K562 (cell line): ENCODE data around the gene HSPB7.

Source experiments
- ARHGAP35 ChIP-seq: fragments of 450-650 bp; IDR thresholded peaks from 2 replicates; pipeline ENCODE4 v1.6.1; 2018; ENCODE audit not compliant: partially characterized antibody
- BRCA1 ChIP-seq, 2 experiments: fragments of 450-650 bp in 1 of 2; sonication (generic) in 1 of 2; formaldehyde crosslinking in 1 of 2; IDR thresholded peaks; 2 replicates each; pipeline versions ENCODE4 v1.5.0 to v1.6.1; 2017 to 2020; ENCODE audit warnings: mild to moderate bottlenecking in 1 of 2, missing genetic modification reagents in 1 of 2
- CBX5 ChIP-seq: IDR thresholded peaks from 2 replicates; pipeline ENCODE4 v1.6.1; 2014; ENCODE audit warnings: low read depth, borderline replicate concordance
- CREB1 ChIP-seq, 2 experiments: sonication (generic) in 1 of 2; formaldehyde crosslinking in 1 of 2; IDR thresholded peaks; 2 replicates each; pipeline versions ENCODE4 v1.6.1 to v1.8.0; 2012 to 2022; ENCODE audit warnings: inconsistent platforms in 1 of 2, mild to moderate bottlenecking in 1 of 2, missing genetic modification reagents in 1 of 2, moderate library complexity in 1 of 2
- CTCF ChIP-seq, 3 experiments: IDR thresholded peaks in 2 of 3; conservative IDR thresholded peaks in 1 of 3; 2 replicates each; pipeline ENCODE4 v1.5.1; 2011 to 2012; ENCODE audit warnings: low read length in 3 of 3, mild to moderate bottlenecking in 3 of 3, control low read depth in 2 of 3, improper control_type of control experiment in 1 of 3, inconsistent platforms in 1 of 3, low read depth in 1 of 3, mixed read lengths in 1 of 3, moderate library complexity in 1 of 3; ENCODE audit not compliant: insufficient read depth in 2 of 3
- FOXK2 ChIP-seq, 2 experiments: fragments of 450-650 bp; IDR thresholded peaks in 1 of 2; conservative IDR thresholded peaks in 1 of 2; 2 replicates each; pipeline ENCODE4 v1.6.1; 2016; ENCODE audit warnings: low read depth in 2 of 2, mild to moderate bottlenecking in 1 of 2
- HDAC2 ChIP-seq: fragments of 450-650 bp; IDR thresholded peaks from 2 replicates; pipeline ENCODE4 v1.6.1; 2016; ENCODE audit warnings: mild to moderate bottlenecking
- POLR2A ChIP-seq: fragments of 450-650 bp; conservative IDR thresholded peaks from 2 replicates; pipeline ENCODE4 v1.6.1; 2016
- RCOR1 ChIP-seq, 2 experiments: IDR thresholded peaks; 2 replicates each; pipeline ENCODE4 v1.6.1; 2012; ENCODE audit warnings: low read depth in 2 of 2, low read length in 2 of 2, borderline replicate concordance in 1 of 2, improper control_type of control experiment in 1 of 2
- SAP30 ChIP-seq: fragments of 200-600 bp; sonication (generic); IDR thresholded peaks from 2 replicates; pipeline ENCODE4 v1.6.1; 2012; ENCODE audit warnings: borderline replicate concordance, low read depth, mild to moderate bottlenecking, moderate library complexity, low read length, control low read depth, inconsistent platforms; ENCODE audit not compliant: insufficient read depth, poor library complexity, severe bottlenecking
- YY1 ChIP-seq, 3 experiments: IDR thresholded peaks; 2 replicates each; pipeline ENCODE4 v1.6.1; 2011; ENCODE audit warnings: low read length in 2 of 3, mild to moderate bottlenecking in 2 of 3, moderate library complexity in 2 of 3, borderline replicate concordance in 1 of 3, control low read depth in 1 of 3, low read depth in 1 of 3; ENCODE audit not compliant: insufficient read depth in 3 of 3, insufficient replicate concordance in 2 of 3, control insufficient read depth in 1 of 3, insufficient read length in 1 of 3; ENCODE audit errors: extremely low read depth in 1 of 3
- ZNF274 ChIP-seq: IDR thresholded peaks from 2 replicates; pipeline ENCODE4 v1.6.1; 2011; ENCODE audit warnings: low read depth, mild to moderate bottlenecking, low read length, moderate library complexity, borderline replicate concordance

- TF ChIP-seq YY1 (IDR thresholded peaks at IDR 0.05; ENCODE audit: borderline replicate concordance in 1 of 3, control insufficient read depth in 1 of 3, extremely low read depth in 1 of 3, insufficient read depth in 3 of 3, insufficient read length in 1 of 3, insufficient replicate concordance in 2 of 3, low read depth in 1 of 3, low read length in 2 of 3) (no peak), CREB1 (IDR thresholded peaks at IDR 0.05) (no peak), CREB1 (CRISPR knock-in tag; IDR thresholded peaks at IDR 0.05) (no peak), CTCF (IDR thresholded peaks at IDR 0.05 in 2 of 3, conservative IDR thresholded peaks at IDR 0.05 in 1 of 3; ENCODE audit: insufficient read depth in 2 of 3, low read depth in 1 of 3, low read length in 3 of 3) (no peak), ARHGAP35 (no peak), FOXK2 (conservative IDR thresholded peaks at IDR 0.05 in 1 of 2, IDR thresholded peaks at IDR 0.05 in 1 of 2; ENCODE audit: low read depth in 2 of 2) (no peak), POLR2A (no peak), HDAC2 (no peak), CBX5 (no peak), SAP30 (no peak), RCOR1 (IDR thresholded peaks at IDR 0.05; ENCODE audit: borderline replicate concordance in 1 of 2, low read depth in 2 of 2, low read length in 2 of 2) (no peak), BRCA1 (IDR thresholded peaks at IDR 0.05) (no peak), BRCA1 (CRISPR knock-in tag; IDR thresholded peaks at IDR 0.05) (no peak), ZNF274 (no peak)
Measured at GRCh38 chr1:16010837-16011236, 7.0 kb downstream of the HSPB7 start.
